Stimulated activated CD4-positive, alpha-beta T cell treated with anti-CD3 and anti-CD28 coated beads, Interleukin-4, amount 100 ng/mL, for 4 hours (primary cell): Measurements from ENCODE around the gene COL13A1.

Experiments
- DNase-seq, 2 experiments: peaks; one replicate each; pipeline ENCODE4 v3.0.0-alpha.2; 2020

COL13A1 gene

DNA sequence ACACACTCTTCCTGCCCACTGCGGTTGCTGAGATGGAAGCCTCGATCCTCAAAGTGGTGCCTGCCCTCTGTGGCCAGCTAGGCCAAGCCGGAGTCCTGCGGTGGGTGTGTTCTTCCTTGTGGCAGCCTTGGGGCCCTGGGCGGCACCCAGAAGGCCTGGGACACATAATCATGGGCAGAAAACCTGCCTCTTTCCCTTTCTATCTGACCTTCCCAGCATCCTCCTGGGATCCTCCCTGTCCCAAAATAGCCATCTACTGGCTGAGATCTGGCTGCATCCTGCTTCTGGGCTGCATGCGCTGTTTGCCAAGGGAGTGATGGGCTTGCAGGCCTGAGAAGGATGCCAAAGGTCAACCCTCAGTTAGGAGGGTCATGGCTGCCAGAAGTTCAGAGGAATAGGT, 23.9 kb downstream of the COL13A1 start:
- no peak for DNase-seq

DNA sequence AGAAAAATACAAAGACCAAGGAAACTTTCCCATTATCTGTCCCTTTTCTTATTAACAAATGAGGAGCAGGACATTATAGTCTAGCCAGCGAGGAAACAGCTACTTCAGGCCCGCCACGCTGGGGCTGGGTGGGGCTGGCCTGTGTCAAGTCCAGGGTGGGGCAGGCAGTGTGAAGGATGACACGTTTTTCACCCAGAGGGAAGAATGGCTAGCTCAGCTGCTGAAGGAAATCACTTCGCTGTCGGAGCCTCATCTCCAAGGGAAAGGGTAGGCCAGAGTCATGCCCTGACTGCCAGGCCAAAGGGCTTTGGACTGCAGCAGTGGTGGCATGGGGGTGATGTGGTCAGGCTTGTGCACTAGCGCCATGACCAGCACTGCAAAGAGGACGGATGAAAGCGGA, 24.4 kb downstream of the COL13A1 start:
- no peak for DNase-seq

DNA sequence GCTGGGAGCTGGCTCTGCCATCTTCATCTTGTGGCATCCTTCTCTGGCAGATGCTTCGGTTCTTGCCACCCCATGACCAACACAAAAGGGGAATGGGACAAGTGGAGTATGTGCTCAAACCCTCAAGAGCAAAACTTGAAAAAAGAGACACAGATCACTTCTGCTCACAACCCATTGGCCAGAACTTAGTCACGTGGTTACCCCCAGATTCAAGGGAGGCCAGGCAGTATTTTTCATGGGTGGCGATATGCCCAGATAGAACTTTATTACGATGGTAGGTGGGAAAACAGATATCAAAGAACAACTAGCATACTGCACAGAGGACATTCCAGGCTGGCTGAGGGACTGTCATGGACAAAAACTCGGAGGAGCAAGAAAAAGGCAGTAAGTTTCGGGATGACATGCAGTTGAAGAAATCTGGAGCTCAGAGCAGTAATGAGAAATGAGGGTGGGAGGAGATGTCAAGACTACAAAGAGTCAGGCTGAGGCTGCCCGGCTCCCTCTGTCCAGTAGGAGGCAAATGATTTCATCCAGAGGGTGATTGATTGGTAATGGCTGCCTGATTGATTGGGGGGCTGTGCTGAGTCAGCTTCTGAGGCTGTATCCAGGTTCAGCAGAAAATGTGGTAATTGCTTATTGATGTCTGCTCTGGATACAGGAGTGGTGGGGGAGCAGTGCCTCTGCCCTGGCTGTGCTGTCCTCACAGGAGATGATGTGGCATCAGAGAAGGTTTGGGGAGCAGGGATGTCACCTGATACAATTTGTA, 25.3 kb downstream of the COL13A1 start:
- DNase-seq: no peak

GRCh38 chr10:69828144-69828870, 26.6 kb downstream of the COL13A1 start:
- no peak for DNase-seq

DNA sequence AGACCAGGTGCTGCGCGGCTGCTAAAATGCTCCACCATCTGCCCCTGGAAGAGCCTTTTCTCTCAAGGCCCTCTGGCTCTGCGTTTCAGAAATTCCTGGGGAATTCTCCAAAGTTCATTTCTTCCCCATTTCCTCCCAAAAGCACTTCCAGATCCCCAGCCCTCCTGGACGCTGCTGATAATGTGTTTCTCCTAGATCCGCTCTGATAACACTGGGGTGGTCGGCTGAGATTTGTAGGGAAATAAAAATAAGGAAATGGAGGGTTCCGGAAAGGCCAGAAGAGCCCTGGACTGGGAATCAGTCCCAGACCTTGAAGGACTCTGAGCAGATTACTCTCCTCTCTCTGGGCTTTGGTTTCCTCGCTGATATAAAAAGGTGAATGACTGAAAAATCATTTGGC, 28.1 kb downstream of the COL13A1 start:
- no peak for DNase-seq

- DNase-seq: no peak
Measured at GRCh38 chr10:69831231-69831855, 29.6 kb downstream of the COL13A1 start.

DNA sequence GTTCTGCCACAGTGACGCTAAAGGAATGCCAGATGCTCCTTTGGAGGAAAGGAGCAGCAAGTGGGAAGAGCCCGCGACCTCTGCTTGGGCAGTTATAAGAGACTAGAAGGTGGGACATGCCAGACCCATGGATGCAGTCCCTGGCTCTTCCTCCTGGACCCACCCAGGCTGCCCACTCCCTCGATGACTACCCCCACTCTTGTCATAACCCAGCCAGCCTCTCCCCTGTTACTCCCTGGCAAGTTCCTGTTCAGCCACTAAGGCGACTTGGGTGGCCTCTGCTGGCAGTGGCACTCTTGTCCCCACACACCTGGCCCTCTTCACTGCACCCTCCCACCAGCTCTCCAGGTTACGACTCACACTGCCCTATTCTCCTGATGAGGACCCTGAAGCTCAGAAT, 33.5 kb downstream of the COL13A1 start:
- DNase-seq: no peak

DNA sequence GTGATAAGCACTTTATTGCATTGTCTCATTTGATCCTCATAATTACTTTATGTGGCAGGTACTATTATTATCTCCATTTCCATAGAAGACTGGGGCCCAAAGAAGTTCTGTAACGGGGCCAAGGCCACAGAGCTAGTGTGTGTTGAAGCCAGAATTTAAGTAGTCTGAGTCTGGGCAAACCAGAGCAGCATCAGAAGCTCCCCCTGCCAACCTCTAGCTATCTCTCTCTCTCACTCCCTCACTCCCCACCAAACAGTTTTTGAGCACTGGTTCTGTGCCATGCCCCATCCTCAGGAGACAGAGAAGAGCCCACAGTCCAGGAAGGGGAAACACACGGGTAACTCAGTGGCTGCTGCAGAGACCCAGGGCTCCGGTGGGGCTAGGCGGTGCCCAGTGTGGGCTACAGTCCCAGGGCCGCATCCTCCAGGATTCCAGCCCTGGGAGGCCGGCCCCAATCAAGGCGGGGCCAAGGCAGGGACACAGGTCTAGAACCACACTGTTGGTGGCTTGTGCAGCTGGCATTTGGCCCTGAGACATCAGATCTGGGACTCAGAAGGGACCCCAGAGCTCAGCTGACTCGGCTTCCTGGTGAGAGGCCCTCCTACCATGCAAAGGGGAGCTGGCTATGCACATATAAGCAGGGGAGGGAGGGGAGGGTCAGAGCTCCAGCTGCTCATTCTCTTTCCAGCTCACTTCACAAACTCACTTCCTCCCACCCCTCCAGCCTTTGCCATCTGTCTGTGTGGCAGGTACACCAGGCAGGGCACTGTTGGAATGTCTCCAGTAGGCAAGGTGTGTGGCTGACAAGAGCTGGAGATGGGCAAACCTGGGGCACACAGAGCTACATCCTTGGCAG, 34.4 kb downstream of the COL13A1 start:
- DNase-seq: no peak

DNA sequence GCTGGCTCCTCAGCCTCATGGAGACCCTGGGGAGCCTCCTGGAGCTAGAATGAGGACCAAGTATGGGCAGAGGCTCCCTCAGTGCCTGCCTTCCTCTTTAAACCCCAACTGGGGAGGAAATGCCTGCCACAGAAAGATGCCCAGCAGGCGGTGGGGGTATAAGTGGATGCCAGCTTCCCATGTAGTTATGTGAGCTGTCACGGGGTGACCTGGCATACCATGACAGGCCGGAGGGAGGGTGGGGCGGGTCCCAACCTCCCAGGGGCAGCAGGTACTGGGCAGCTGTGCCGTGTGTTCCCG, 35.0 kb downstream of the COL13A1 start:
- DNase-seq: no peak

DNA sequence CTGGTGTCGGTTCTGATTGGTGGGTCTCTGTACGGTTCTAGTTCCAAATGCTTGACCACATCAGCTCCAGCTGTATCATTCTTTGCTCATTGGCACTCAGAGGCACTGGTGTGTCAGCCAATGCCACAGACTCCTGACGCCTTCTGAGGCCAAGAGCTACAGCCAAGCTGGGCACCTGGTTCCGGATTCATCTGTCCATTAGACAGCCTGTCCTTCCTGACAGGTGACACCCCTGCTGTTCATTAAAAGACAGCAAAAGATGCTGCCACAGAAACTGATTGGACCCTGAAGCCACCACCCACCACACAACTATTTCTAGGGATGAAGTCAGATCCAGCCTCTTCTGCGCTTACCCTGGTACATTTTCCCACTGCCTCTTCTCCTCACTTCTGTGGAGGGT, 35.6 kb downstream of the COL13A1 start:
- DNase-seq: no peak

DNA sequence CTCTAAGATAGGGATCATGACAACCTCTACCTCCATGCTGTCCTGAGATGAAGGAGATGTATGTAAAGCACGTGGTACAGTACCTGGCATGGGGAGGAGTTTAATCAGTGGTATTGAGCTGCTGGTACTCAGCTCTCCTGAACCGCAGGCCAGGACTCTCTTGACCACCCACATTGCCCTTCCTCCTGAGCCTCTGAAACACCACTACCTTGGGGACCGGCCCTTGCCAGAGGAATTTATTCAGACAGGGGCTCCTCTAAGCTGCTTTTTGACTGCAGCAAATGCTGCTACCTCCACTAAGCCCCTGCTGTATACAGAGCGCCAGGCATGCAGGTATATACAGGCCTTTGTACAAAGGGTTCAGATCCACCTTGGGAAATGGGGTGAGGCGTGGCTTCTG, 36.7 kb downstream of the COL13A1 start:
- DNase-seq: no peak

GRCh38 chr10:69838853-69839252, 37.1 kb downstream of the COL13A1 start:
- DNase-seq: no peak

- DNase-seq: no peak
Measured at GRCh38 chr10:69839696-69840345, 38.1 kb downstream of the COL13A1 start.

DNA sequence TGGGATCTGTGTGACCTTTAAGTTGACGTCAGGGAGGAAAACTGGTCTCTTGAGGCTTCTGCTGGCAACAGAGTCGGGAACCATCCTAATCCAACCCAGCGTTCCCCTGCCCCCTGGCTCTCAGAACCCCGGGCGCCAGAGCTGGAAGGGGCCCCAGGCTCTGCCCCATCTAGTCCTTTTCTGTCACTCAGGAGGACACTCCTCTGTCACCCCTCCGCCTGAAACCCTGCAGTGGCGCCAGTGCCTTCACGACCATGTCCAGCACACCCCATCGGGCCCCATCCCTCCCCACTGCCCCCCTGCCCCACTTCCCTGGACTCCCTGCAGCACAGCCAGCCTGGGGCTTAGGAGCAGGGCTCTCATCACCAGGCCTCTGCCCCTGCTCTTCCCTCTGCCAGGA, 39.1 kb downstream of the COL13A1 start:
- DNase-seq: no peak

DNA sequence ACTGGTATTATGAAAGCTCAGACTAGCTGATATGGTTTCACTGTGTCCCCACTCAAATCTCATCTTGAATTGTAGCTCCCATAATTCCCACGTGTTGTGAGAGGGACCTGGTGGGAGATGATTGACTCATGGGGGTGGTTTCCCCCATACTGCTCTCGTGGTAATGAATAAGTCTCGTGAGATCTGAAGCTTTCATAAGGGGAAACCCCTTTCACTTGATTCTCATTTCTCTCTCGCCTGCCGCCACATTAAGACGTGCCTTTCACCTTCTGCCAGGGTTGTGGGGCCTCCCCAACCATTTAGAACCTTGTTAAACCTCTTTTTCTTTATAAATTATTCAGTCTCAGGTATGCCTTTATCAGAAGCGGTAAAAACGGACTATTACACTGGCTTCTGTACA, 40.3 kb downstream of the COL13A1 start:
- no peak for DNase-seq

DNA sequence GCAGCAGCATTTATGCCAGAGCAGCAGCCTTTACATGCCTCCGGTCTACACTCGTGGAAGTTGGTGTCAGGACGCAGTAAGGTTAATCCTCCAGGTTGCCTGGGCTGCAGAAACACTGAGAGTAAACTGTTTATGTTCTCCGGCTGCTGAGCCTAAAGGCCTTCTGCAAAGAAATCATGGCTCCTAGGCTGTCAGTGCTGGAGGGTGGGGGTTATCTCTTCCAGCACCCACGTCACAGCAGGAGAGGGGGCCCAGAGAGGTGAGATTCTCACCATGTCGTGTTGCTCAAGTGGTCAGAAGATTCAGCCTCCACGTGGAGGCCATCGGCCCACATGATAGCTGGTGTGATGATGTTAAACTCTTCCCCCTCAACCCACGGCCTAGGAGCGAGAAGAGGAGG, 41.2 kb downstream of the COL13A1 start:
- no peak for DNase-seq

DNA sequence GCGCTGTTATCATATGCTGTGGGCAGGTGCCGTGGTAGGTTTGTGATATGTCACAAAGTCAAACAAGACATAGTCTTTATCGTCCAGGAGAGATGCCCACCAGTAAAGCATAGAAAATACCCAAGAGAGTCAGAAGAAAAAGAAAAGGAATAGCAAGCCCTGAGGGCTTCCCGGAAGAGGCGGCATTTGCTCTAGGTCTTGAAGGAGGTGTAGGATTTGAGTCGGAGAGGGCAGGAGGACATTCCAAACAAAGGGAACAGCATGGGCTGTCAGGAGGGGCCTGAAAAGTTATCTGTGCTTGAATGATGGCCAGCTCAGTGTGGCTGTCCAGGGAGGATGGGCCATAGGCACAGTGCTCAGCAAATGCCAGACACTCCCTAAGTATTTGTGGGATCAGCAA, 42.2 kb downstream of the COL13A1 start:
- no peak for DNase-seq

GRCh38 chr10:69844698-69845097, 43.0 kb downstream of the COL13A1 start:
- no peak for DNase-seq

GRCh38 chr10:69845574-69846292, 44.0 kb downstream of the COL13A1 start:
- DNase-seq: no peak

- no peak for DNase-seq
Measured at GRCh38 chr10:69846293-69846921, 44.7 kb downstream of the COL13A1 start.

GRCh38 chr10:69847458-69847857, 45.8 kb downstream of the COL13A1 start:
- DNase-seq: no peak

- no peak for DNase-seq
Measured at GRCh38 chr10:69847883-69848282, 46.2 kb downstream of the COL13A1 start.
